ENCODE measurements around the gene CCDC175.

CCDC175 gene

GRCh38 chr14:59580911-59581310, 4.3 kb upstream of the CCDC175 start:
- Histone ChIP-seq H3K36me3 (ENCODE audit: control insufficient read depth in 1 of 2, insufficient read depth in 2 of 2, low read length in 2 of 2) (no peaks in the 10 kb centered on the region), H3K27ac (ENCODE audit: low read depth, low read length) (no peak overlapping the region), H3K9me3 (ENCODE audit: insufficient read depth, low read depth, low read length) (peaks cover 3% of the 10 kb centered on the region), H4K12ac (ENCODE audit: low read depth, low read length) (no peak overlapping the region), H2AK5ac (ENCODE audit: low read length) (no peak overlapping the region), H4K8ac (ENCODE audit: low read depth, low read length) (no peak overlapping the region), H3K4me2 (ENCODE audit: low read length) (no peak overlapping the region), H4K91ac (ENCODE audit: low read depth, low read length) (no peak overlapping the region), H3K79me1 (ENCODE audit: low read length) (no peaks in the 10 kb centered on the region), H3K4me1 (ENCODE audit: control insufficient read depth in 1 of 2, insufficient read depth in 2 of 2, low read length in 2 of 2) (peaks cover 0 to 2% of the 10 kb centered on the region in 2 experiments), H3K27me3 (ENCODE audit: insufficient read depth, low read length) (no peaks in the 10 kb centered on the region), H3K9ac (ENCODE audit: low read length) (no peak overlapping the region), H3K4me3 (ENCODE audit: low read depth, low read length) (no peak overlapping the region), H2BK5ac (ENCODE audit: low read depth, low read length, poor library complexity) (no peak overlapping the region), H3K23ac (ENCODE audit: low read length) (no peak overlapping the region), H3K14ac (ENCODE audit: low read length) (no peak overlapping the region), H3K79me2 (ENCODE audit: control insufficient read depth, insufficient read depth, low read length, poor library complexity) (no peaks in the 10 kb centered on the region), H2AFZ (ENCODE audit: insufficient read depth, low read length, poor library complexity) (no peak overlapping the region), H2BK12ac (ENCODE audit: low read length) (no peak overlapping the region), H3K18ac (ENCODE audit: low read length) (no peak overlapping the region), H3K4ac (ENCODE audit: low read depth, low read length) (no peak overlapping the region), H2BK120ac (ENCODE audit: insufficient read depth, low read length, poor library complexity) (no peak overlapping the region)
- no peak for DNase-seq
- no CpG with 5 or more reads among the region's 2 CpGs for WGBS (ENCODE audit: extremely low coverage, insufficient coverage, insufficient read length)

GRCh38 chr14:59570122-59570521, 6.5 kb downstream of the CCDC175 start:
- no peaks in the 10 kb centered on the region for H3K4me1 ChIP-seq (ENCODE audit: control insufficient read depth in 1 of 2, insufficient read depth in 2 of 2, low read length in 2 of 2)
- H3K27me3 ChIP-seq (ENCODE audit: insufficient read depth, low read length): no peaks in the 10 kb centered on the region
- H2BK5ac ChIP-seq (ENCODE audit: low read depth, low read length, poor library complexity): no peak overlapping the region
- no peak overlapping the region for H2BK120ac ChIP-seq (ENCODE audit: insufficient read depth, low read length, poor library complexity)
- no peaks in the 10 kb centered on the region for H3K36me3 ChIP-seq (ENCODE audit: control insufficient read depth in 1 of 2, insufficient read depth in 2 of 2, low read length in 2 of 2)
- no peak overlapping the region for H2AFZ ChIP-seq (ENCODE audit: insufficient read depth, low read length, poor library complexity)
- DNase-seq: no peak
- H2AK5ac ChIP-seq (ENCODE audit: low read length): no peak overlapping the region
- no peaks in the 10 kb centered on the region for H3K79me2 ChIP-seq (ENCODE audit: control insufficient read depth, insufficient read depth, low read length, poor library complexity)
- no peak overlapping the region for H3K27ac ChIP-seq (ENCODE audit: low read depth, low read length)
- no peak overlapping the region for H3K9ac ChIP-seq (ENCODE audit: low read length)
- no peak overlapping the region for H3K23ac ChIP-seq (ENCODE audit: low read length)
- no peak overlapping the region for H3K4ac ChIP-seq (ENCODE audit: low read depth, low read length)
- H4K8ac ChIP-seq (ENCODE audit: low read depth, low read length): no peak overlapping the region
- no peaks in the 10 kb centered on the region for H3K9me3 ChIP-seq (ENCODE audit: insufficient read depth, low read depth, low read length)
- no peak overlapping the region for H3K14ac ChIP-seq (ENCODE audit: low read length)
- H3K79me1 ChIP-seq (ENCODE audit: low read length): no peaks in the 10 kb centered on the region
- H3K18ac ChIP-seq (ENCODE audit: low read length): no peak overlapping the region
- no peak overlapping the region for H4K12ac ChIP-seq (ENCODE audit: low read depth, low read length)
- H3K4me2 ChIP-seq (ENCODE audit: low read length): no peak overlapping the region
- no peak overlapping the region for H3K4me3 ChIP-seq (ENCODE audit: low read depth, low read length)
- H4K91ac ChIP-seq (ENCODE audit: low read depth, low read length): no peak overlapping the region
- H2BK12ac ChIP-seq (ENCODE audit: low read length): no peak overlapping the region

- Histone ChIP-seq H4K91ac (ENCODE audit: low read depth, low read length) (no peak overlapping the region), H3K4me1 (ENCODE audit: control insufficient read depth in 1 of 2, insufficient read depth in 2 of 2, low read length in 2 of 2) (no peaks in the 10 kb centered on the region), H3K14ac (ENCODE audit: low read length) (no peak overlapping the region), H2BK120ac (ENCODE audit: insufficient read depth, low read length, poor library complexity) (no peak overlapping the region), H2AK5ac (ENCODE audit: low read length) (no peak overlapping the region), H3K27me3 (ENCODE audit: insufficient read depth, low read length) (no peaks in the 10 kb centered on the region), H3K9ac (ENCODE audit: low read length) (no peak overlapping the region), H3K9me3 (ENCODE audit: insufficient read depth, low read depth, low read length) (no peaks in the 10 kb centered on the region), H3K27ac (ENCODE audit: low read depth, low read length) (no peak overlapping the region), H3K79me2 (ENCODE audit: control insufficient read depth, insufficient read depth, low read length, poor library complexity) (no peaks in the 10 kb centered on the region), H3K4me3 (ENCODE audit: low read depth, low read length) (no peak overlapping the region), H4K8ac (ENCODE audit: low read depth, low read length) (no peak overlapping the region), H3K4ac (ENCODE audit: low read depth, low read length) (no peak overlapping the region), H3K4me2 (ENCODE audit: low read length) (no peak overlapping the region), H3K23ac (ENCODE audit: low read length) (no peak overlapping the region), H3K36me3 (ENCODE audit: control insufficient read depth in 1 of 2, insufficient read depth in 2 of 2, low read length in 2 of 2) (no peaks in the 10 kb centered on the region), H2BK5ac (ENCODE audit: low read depth, low read length, poor library complexity) (no peak overlapping the region), H3K18ac (ENCODE audit: low read length) (no peak overlapping the region), H2BK12ac (ENCODE audit: low read length) (no peak overlapping the region), H3K79me1 (ENCODE audit: low read length) (no peaks in the 10 kb centered on the region), H2AFZ (ENCODE audit: insufficient read depth, low read length, poor library complexity) (no peak overlapping the region), H4K12ac (ENCODE audit: low read depth, low read length) (no peak overlapping the region)
- peak in 1 of 2 donors; percentile 40 for DNase-seq
- WGBS (ENCODE audit: extremely low coverage, insufficient coverage, insufficient read length): no CpG with 5 or more reads among the region's 3 CpGs
Measured at GRCh38 chr14:59566725-59567124, 9.9 kb downstream of the CCDC175 start.

- Histone ChIP-seq H3K4me3 (ENCODE audit: low read depth, low read length) (no peak overlapping the region), H3K14ac (ENCODE audit: low read length) (no peak overlapping the region), H2BK120ac (ENCODE audit: insufficient read depth, low read length, poor library complexity) (no peak overlapping the region), H3K4me1 (ENCODE audit: control insufficient read depth in 1 of 2, insufficient read depth in 2 of 2, low read length in 2 of 2) (no peaks in the 10 kb centered on the region), H2BK5ac (ENCODE audit: low read depth, low read length, poor library complexity) (no peak overlapping the region), H4K12ac (ENCODE audit: low read depth, low read length) (no peak overlapping the region), H3K79me1 (ENCODE audit: low read length) (no peaks in the 10 kb centered on the region), H3K79me2 (ENCODE audit: control insufficient read depth, insufficient read depth, low read length, poor library complexity) (no peaks in the 10 kb centered on the region), H2AK5ac (ENCODE audit: low read length) (no peak overlapping the region), H3K4ac (ENCODE audit: low read depth, low read length) (no peak overlapping the region), H3K4me2 (ENCODE audit: low read length) (no peak overlapping the region), H4K91ac (ENCODE audit: low read depth, low read length) (no peak overlapping the region), H3K9me3 (ENCODE audit: insufficient read depth, low read depth, low read length) (no peaks in the 10 kb centered on the region), H4K8ac (ENCODE audit: low read depth, low read length) (no peak overlapping the region), H3K9ac (ENCODE audit: low read length) (no peak overlapping the region), H3K27me3 (ENCODE audit: insufficient read depth, low read length) (no peaks in the 10 kb centered on the region), H2BK12ac (ENCODE audit: low read length) (no peak overlapping the region), H3K36me3 (ENCODE audit: control insufficient read depth in 1 of 2, insufficient read depth in 2 of 2, low read length in 2 of 2) (no peaks in the 10 kb centered on the region), H3K23ac (ENCODE audit: low read length) (no peak overlapping the region), H2AFZ (ENCODE audit: insufficient read depth, low read length, poor library complexity) (no peak overlapping the region), H3K27ac (ENCODE audit: low read depth, low read length) (no peak overlapping the region), H3K18ac (ENCODE audit: low read length) (no peak overlapping the region)
- DNase-seq: no peak
- WGBS (ENCODE audit: extremely low coverage, insufficient coverage, insufficient read length): no CpG with 5 or more reads among the region's 1 CpG
Measured at GRCh38 chr14:59566296-59566695, 10.3 kb downstream of the CCDC175 start.
